KOPT-K1 (cell line): ENCODE results near the gene TMEM132D.

Experiments
- H3K27ac ChIP-seq: fragments of 200-600 bp; sonication (generic); 2 replicates; pipeline ENCODE4 v1.5.1; 2016; ENCODE audit warnings: antibody characterized with exemption, mild to moderate bottlenecking, low read depth, low read length; ENCODE audit not compliant: poor library complexity, severe bottlenecking
- H3K36me3 ChIP-seq: fragments of 200-600 bp; sonication (generic); 2 replicates; pipeline ENCODE4 v1.5.1; 2017; ENCODE audit warnings: antibody characterized with exemption, mild to moderate bottlenecking, low read length, moderate library complexity; ENCODE audit not compliant: insufficient read depth
- H3K9me3 ChIP-seq: fragments of 200-600 bp; sonication (generic); 2 replicates; pipeline ENCODE4 v1.5.1; 2017; ENCODE audit warnings: antibody characterized with exemption, low read length, mild to moderate bottlenecking; ENCODE audit not compliant: insufficient read depth, poor library complexity, severe bottlenecking

TMEM132D gene

GRCh38 chr12:129819391-129819790 is 84.4 kb downstream of the TMEM132D start:
- H3K36me3 ChIP-seq: no peaks in the 10 kb centered on the region
- H3K9me3 ChIP-seq: peaks cover 12% of the 10 kb centered on the region
- H3K27ac ChIP-seq: no peak overlapping the region

- Histone ChIP-seq H3K36me3 (no peaks in the 10 kb centered on the region), H3K9me3 (no peaks in the 10 kb centered on the region), H3K27ac (no peak overlapping the region)
Observed at GRCh38 chr12:129815846-129816245, 88.0 kb downstream of the TMEM132D start.

- Histone ChIP-seq H3K36me3 (no peaks in the 10 kb centered on the region), H3K9me3 (no peaks in the 10 kb centered on the region), H3K27ac (no peak overlapping the region)
Observed at GRCh38 chr12:129811963-129812362, 91.9 kb downstream of the TMEM132D start.

GRCh38 chr12:129807136-129807535 is 96.7 kb downstream of the TMEM132D start:
- Histone ChIP-seq H3K27ac (no peak overlapping the region), H3K36me3 (no peaks in the 10 kb centered on the region), H3K9me3 (no peaks in the 10 kb centered on the region)

GRCh38 chr12:129791396-129791795 is 112.4 kb downstream of the TMEM132D start:
- Histone ChIP-seq H3K27ac (no peak overlapping the region), H3K9me3 (peaks cover 7% of the 10 kb centered on the region), H3K36me3 (no peaks in the 10 kb centered on the region)

- H3K27ac ChIP-seq: no peak overlapping the region
- peaks cover 12% of the 10 kb centered on the region for H3K9me3 ChIP-seq
- no peaks in the 10 kb centered on the region for H3K36me3 ChIP-seq
Observed at GRCh38 chr12:129790930-129791329, 112.9 kb downstream of the TMEM132D start.

- Histone ChIP-seq H3K27ac (no peak overlapping the region), H3K36me3 (no peaks in the 10 kb centered on the region), H3K9me3 (peaks cover 17% of the 10 kb centered on the region)
Observed at GRCh38 chr12:129790331-129790730, 113.5 kb downstream of the TMEM132D start.

- Histone ChIP-seq H3K27ac (no peak overlapping the region), H3K36me3 (no peaks in the 10 kb centered on the region), H3K9me3 (peaks cover 21% of the 10 kb centered on the region)
Observed at GRCh38 chr12:129789921-129790320, 113.9 kb downstream of the TMEM132D start.

- H3K27ac ChIP-seq: no peak overlapping the region
- peaks cover 26% of the 10 kb centered on the region for H3K9me3 ChIP-seq
- no peaks in the 10 kb centered on the region for H3K36me3 ChIP-seq
Observed at GRCh38 chr12:129788506-129789084, 115.2 kb downstream of the TMEM132D start.

- H3K27ac ChIP-seq: no peak overlapping the region
- no peaks in the 10 kb centered on the region for H3K36me3 ChIP-seq
- H3K9me3 ChIP-seq: peaks cover 9% of the 10 kb centered on the region
Observed at GRCh38 chr12:129779989-129780388, 123.8 kb downstream of the TMEM132D start.

GRCh38 chr12:129779033-129779432 is 124.8 kb downstream of the TMEM132D start:
- no peaks in the 10 kb centered on the region for H3K36me3 ChIP-seq
- peaks cover 4% of the 10 kb centered on the region for H3K9me3 ChIP-seq
- no peak overlapping the region for H3K27ac ChIP-seq

GRCh38 chr12:129776977-129777667 is 126.7 kb downstream of the TMEM132D start:
- H3K36me3 ChIP-seq: no peaks in the 10 kb centered on the region
- peaks cover 4% of the 10 kb centered on the region for H3K9me3 ChIP-seq
- H3K27ac ChIP-seq: no peak overlapping the region

GRCh38 chr12:129772501-129773493 is 131.0 kb downstream of the TMEM132D start:
- Histone ChIP-seq H3K27ac (no peak overlapping the region), H3K36me3 (no peaks in the 10 kb centered on the region), H3K9me3 (peaks cover 25% of the 10 kb centered on the region)

GRCh38 chr12:129771238-129771637 is 132.6 kb downstream of the TMEM132D start:
- Histone ChIP-seq H3K27ac (no peak overlapping the region), H3K9me3 (peaks cover 40% of the 10 kb centered on the region), H3K36me3 (no peaks in the 10 kb centered on the region)

GRCh38 chr12:129765719-129766118 is 138.1 kb downstream of the TMEM132D start:
- peaks cover 45% of the 10 kb centered on the region for H3K9me3 ChIP-seq
- no peak overlapping the region for H3K27ac ChIP-seq
- no peaks in the 10 kb centered on the region for H3K36me3 ChIP-seq
